NB4 (cell line): ENCODE results near the gene SEC16B.

Experiments used
- DNase-seq: peaks from one replicate; pipeline ENCODE4 v3.0.0; 2010; ENCODE audit warnings: low read depth
- H3K4me3 ChIP-seq: one replicate; pipeline ENCODE4 v1.5.1; 2011; ENCODE audit warnings: mild to moderate bottlenecking, low read depth, low read length, moderate library complexity
- MYC ChIP-seq: IDR thresholded peaks from 2 replicates; pipeline ENCODE4 v1.6.1; 2011; ENCODE audit warnings: low read depth, low read length
- POLR2A ChIP-seq: IDR thresholded peaks from 2 replicates; pipeline ENCODE4 v1.6.1; 2011; ENCODE audit warnings: mild to moderate bottlenecking; ENCODE audit not compliant: insufficient read length; ENCODE audit errors: extremely low read depth
- TF ChIP-seq, protein P1 (sequence below): IDR thresholded peaks from 2 replicates; pipeline ENCODE4 v1.6.1; 2011; ENCODE audit warnings: low read depth, low read length
- TF ChIP-seq, protein P2 (sequence below): IDR thresholded peaks from one replicate; pipeline ENCODE4 v1.5.1; 2012; ENCODE audit warnings: low read depth, low read length

SEC16B gene

DNA sequence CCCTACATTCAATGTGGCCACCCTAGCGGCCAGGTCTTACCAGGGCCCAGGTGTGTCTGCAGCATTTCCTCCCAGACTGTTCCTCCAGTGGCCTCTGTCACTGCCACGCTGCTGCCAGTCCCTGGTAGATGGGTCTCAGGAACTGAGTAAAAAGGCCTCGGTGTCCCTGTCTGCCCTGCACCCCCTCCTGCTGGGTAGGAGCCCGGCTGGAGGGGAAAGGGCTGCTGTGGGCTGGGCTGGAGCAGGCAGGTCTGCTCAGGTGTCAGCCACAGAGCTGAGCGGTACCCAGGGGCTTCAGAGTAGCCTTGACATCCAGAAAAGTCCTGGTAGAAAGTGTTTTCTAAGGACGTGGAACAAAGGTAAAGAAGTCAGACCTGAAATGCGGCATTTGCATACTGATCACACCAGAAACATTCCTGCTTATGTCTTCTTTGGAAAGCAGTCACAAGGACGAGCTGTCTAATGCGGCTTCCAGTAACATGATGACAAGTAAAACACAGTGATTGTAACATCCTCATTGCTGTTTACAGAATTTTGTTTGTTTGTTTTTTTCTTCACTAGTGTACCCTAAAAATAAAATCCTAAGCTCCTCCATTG is 32.6 kb downstream of the SEC16B start:
- H3K4me3 ChIP-seq = no peak overlapping the region
- TF ChIP-seq, protein P1, sequence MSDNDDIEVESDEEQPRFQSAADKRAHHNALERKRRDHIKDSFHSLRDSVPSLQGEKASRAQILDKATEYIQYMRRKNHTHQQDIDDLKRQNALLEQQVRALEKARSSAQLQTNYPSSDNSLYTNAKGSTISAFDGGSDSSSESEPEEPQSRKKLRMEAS = no peak
- TF ChIP-seq POLR2A (no peak), MYC (no peak)
- TF ChIP-seq, protein P2, sequence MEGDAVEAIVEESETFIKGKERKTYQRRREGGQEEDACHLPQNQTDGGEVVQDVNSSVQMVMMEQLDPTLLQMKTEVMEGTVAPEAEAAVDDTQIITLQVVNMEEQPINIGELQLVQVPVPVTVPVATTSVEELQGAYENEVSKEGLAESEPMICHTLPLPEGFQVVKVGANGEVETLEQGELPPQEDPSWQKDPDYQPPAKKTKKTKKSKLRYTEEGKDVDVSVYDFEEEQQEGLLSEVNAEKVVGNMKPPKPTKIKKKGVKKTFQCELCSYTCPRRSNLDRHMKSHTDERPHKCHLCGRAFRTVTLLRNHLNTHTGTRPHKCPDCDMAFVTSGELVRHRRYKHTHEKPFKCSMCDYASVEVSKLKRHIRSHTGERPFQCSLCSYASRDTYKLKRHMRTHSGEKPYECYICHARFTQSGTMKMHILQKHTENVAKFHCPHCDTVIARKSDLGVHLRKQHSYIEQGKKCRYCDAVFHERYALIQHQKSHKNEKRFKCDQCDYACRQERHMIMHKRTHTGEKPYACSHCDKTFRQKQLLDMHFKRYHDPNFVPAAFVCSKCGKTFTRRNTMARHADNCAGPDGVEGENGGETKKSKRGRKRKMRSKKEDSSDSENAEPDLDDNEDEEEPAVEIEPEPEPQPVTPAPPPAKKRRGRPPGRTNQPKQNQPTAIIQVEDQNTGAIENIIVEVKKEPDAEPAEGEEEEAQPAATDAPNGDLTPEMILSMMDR = no peak
- no peak for DNase-seq

- DNase-seq = no peak
- H3K4me3 ChIP-seq = no peak overlapping the region
- TF ChIP-seq, protein P2 = no peak
- TF ChIP-seq POLR2A = no peak
- TF ChIP-seq, protein P1 = no peak
- TF ChIP-seq MYC = no peak
Observed at GRCh38 chr1:177935638-177936415, 34.0 kb downstream of the SEC16B start.

DNA sequence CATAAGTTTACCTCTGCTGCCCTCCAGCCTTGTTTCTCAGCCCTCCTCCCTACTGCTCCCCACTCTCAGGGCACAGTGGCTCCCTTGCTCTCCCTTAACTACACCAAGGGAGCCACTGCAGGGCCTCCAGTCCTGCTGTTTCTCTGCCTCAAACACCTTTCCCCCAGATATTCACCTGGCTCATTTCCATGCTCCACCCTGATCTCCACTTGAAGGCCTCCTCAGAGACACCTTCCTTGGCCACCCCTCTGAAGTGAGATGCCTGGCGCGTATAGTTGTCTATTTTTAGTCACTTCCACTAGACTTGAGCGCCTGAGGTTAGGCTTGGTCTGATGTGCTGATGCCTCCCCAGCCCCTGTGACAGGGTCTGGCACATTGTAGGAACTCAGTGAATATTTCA is 34.9 kb downstream of the SEC16B start:
- no peak for DNase-seq
- H3K4me3 ChIP-seq = no peak overlapping the region
- TF ChIP-seq, protein P2 = no peak
- TF ChIP-seq, protein P1 = no peak
- TF ChIP-seq MYC (no peak), POLR2A (no peak)

- no peak for DNase-seq
- H3K4me3 ChIP-seq = no peak overlapping the region
- TF ChIP-seq, protein P2 = no peak
- TF ChIP-seq MYC = no peak
Observed at GRCh38 chr1:177934461-177934860, 35.4 kb downstream of the SEC16B start.

DNA sequence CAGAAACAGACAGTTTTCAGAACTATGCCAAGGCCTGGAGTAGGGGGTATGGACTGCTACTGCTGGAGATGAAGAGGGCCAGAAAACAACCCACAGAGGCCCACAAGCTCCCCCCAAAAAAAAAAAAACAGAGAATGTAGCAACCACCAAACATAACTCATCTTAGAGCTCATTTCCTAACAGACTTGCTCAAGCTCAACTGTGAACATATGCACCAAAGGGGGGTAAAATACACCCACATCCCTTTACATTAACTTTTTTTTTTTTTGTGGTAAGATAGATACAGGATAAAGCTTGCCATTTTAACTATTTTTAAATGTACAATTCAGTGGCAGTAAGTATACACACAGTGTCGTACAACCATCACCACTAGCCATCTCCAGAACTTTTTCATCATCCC is 36.0 kb downstream of the SEC16B start:
- no peak for DNase-seq

More for the DNA sequence above, 36.0 kb downstream of the SEC16B start:
- H3K4me3 ChIP-seq = no peak overlapping the region
- TF ChIP-seq POLR2A = no peak
- no peak for TF ChIP-seq MYC
- TF ChIP-seq, protein P1 = no peak
- TF ChIP-seq, protein P2 = no peak
